K562 (cell line): ENCODE data around the gene CYB561A3. TPM values are rescaled to one million over a fixed set of nuclear protein-coding genes. Genes with fewer than 3 reads are reported as not detected.

Source experiments
- ATAC-seq: fragments of 200-7000 bp; cut with Tn5 transposase; 3 replicates; pipeline ENCODE4 v1.9.1; 2020; ENCODE audit warnings: moderate library complexity
- BruUV-seq: library from RNA; stranded (reverse); fragments of 400-500 nt; replicated peaks from 2 replicates; lab custom pipeline; 2021; lab: Mats Ljungman, UMichigan
- CTCF ChIA-PET: fragments of 300-600 bp; formaldehyde crosslinking; extraction: SDS; loops from one replicate; lab custom pipeline; 2021; ENCODE audit warnings: low intra/inter-chr PET ratio; lab: Yijun Ruan, JAX
- POLR2A ChIA-PET: fragments of 300-600, 350-650 bp; sonication (Branson Sonifier 250); formaldehyde crosslinking; extraction: SDS; loops from one replicate; lab custom pipeline; 2021; ENCODE audit warnings: antibody characterized with exemption, inconsistent platforms; lab: Yijun Ruan, JAX
- DNase-seq, 4 experiments: peaks; one replicate each; pipeline versions ENCODE4 v3.0.0 to v3.0.0-alpha.2; 2011 to 2018; ENCODE audit warnings: low spot score in 3 of 4, mixed read lengths in 3 of 4; ENCODE audit errors: extremely low read depth in 1 of 4
- FAIRE-seq: peaks from 2 replicates; lab custom pipeline; 2011; peaks lifted over from hg19 to GRCh38; lab: Jason Lieb, UNC
- H2AFZ ChIP-seq: 2 replicates; pipeline ENCODE4 v1.6.0; 2011; ENCODE audit warnings: low read depth, low read length, control low read depth, inconsistent platforms
- H3K27ac ChIP-seq: fragments of 200-600 bp; 3 replicates; pipeline ENCODE4 v1.8.0; 2011; ENCODE audit warnings: low read depth, mild to moderate bottlenecking, control low read depth, inconsistent platforms, low read length, moderate library complexity, mixed read lengths; ENCODE audit errors: extremely low read depth
- H3K27me3 ChIP-seq, 2 experiments: fragments of 300-600 bp in 1 of 2; 2 replicates in 1 of 2; 3 replicates in 1 of 2; pipeline versions ENCODE4 v1.6.0 to v1.8.0; 2011; ENCODE audit warnings: inconsistent platforms in 2 of 2, low read length in 2 of 2, mild to moderate bottlenecking in 1 of 2, mixed read lengths in 1 of 2, moderate library complexity in 1 of 2; ENCODE audit not compliant: control insufficient read depth in 2 of 2, insufficient read depth in 2 of 2
- H3K36me3 ChIP-seq: fragments of 300-600 bp; 3 replicates; pipeline ENCODE4 v1.8.0; 2011; ENCODE audit warnings: mild to moderate bottlenecking, low read length, inconsistent platforms; ENCODE audit not compliant: control insufficient read depth, insufficient read depth
- H3K4me1 ChIP-seq, 2 experiments: fragments of 200-600 bp in 1 of 2; replicated peaks in 1 of 2; 2 replicates in 1 of 2; 3 replicates in 1 of 2; pipeline versions ENCODE4 v1.5.1 to v1.8.0; 2011; ENCODE audit warnings: inconsistent platforms in 2 of 2, low read length in 2 of 2, mild to moderate bottlenecking in 1 of 2, mixed read lengths in 1 of 2, moderate library complexity in 1 of 2; ENCODE audit not compliant: control insufficient read depth in 2 of 2, insufficient read depth in 2 of 2
- H3K4me2 ChIP-seq: 2 replicates; pipeline ENCODE4 v1.6.1; 2011; ENCODE audit warnings: low read length, control low read depth, inconsistent platforms, mixed read lengths; ENCODE audit not compliant: insufficient read depth
- H3K4me3 ChIP-seq: fragments of 200-600 bp; sonication (generic), shearing (Covaris generic); 2 replicates; pipeline ENCODE4 v1.5.1; 2016; ENCODE audit warnings: control low read depth, inconsistent platforms
- H3K79me2 ChIP-seq: fragments of 200-600 bp; 3 replicates; pipeline ENCODE4 v1.8.0; 2011; ENCODE audit warnings: low read length, inconsistent platforms; ENCODE audit not compliant: control insufficient read depth, insufficient read depth
- H3K9ac ChIP-seq, 2 experiments: 2 replicates each; pipeline versions ENCODE4 v1.6.0 to v1.6.1; 2011; ENCODE audit warnings: low read depth in 2 of 2, low read length in 2 of 2, control low read depth in 1 of 2, inconsistent platforms in 1 of 2, mild to moderate bottlenecking in 1 of 2, mixed read lengths in 1 of 2; ENCODE audit not compliant: insufficient read depth in 1 of 2
- H3K9me1 ChIP-seq: one replicate; pipeline ENCODE4 v1.6.0; 2011; ENCODE audit warnings: inconsistent platforms, mild to moderate bottlenecking, low read length, moderate library complexity; ENCODE audit not compliant: control insufficient read depth, insufficient read depth
- H3K9me3 ChIP-seq: replicated peaks from 2 replicates; pipeline ENCODE4 v1.5.1; 2011; ENCODE audit warnings: low read depth, low read length, inconsistent platforms; ENCODE audit not compliant: control insufficient read depth, insufficient read depth
- H4K20me1 ChIP-seq: replicated peaks from 2 replicates; pipeline ENCODE4 v1.6.1; 2011; ENCODE audit warnings: low read length, inconsistent platforms, mixed read lengths; ENCODE audit not compliant: control insufficient read depth, insufficient read depth
- NFIX ChIP-seq: fragments of 250-450 bp; sonication (Bioruptor Pico); IDR thresholded peaks from 2 replicates; pipeline ENCODE4 v1.4.0; 2020; ENCODE audit warnings: low read depth, mild to moderate bottlenecking, moderate library complexity
- NRF1 ChIP-seq, 2 experiments: fragments of 450-650 bp; IDR thresholded peaks in 1 of 2; conservative IDR thresholded peaks in 1 of 2; 2 replicates each; pipeline ENCODE4 v1.6.1; 2014; ENCODE audit warnings: mild to moderate bottlenecking in 2 of 2
- PTBP1 ChIP-seq: fragments of 200-400 bp; formaldehyde crosslinking; IDR thresholded peaks from 2 replicates; pipeline ENCODE4 v1.6.1; 2017; ENCODE audit warnings: low read depth, low read length
- TCF3 ChIP-seq: sonication (generic); formaldehyde crosslinking; IDR thresholded peaks from 2 replicates; pipeline ENCODE4 v1.4.0; 2020; ENCODE audit warnings: mild to moderate bottlenecking, missing genetic modification reagents
- ZNF143 ChIP-seq: sonication (generic); formaldehyde crosslinking; IDR thresholded peaks from 2 replicates; pipeline ENCODE4 v1.9.0; 2022; ENCODE audit warnings: mild to moderate bottlenecking, missing genetic modification reagents
- ZNF766 ChIP-seq: fragments of 200-800 bp; sonication (Bioruptor generic); conservative IDR thresholded peaks from 2 replicates; pipeline ENCODE4 v1.6.1; 2016; ENCODE audit warnings: missing genetic modification characterization, missing compliant biosample characterization
- WGBS: fragments of 100-300 bp; shearing (Covaris generic); methylation state at CpG from one replicate; pipeline ENCODE4 v1.1.6; 2016; ENCODE audit warnings: low coverage, mixed read lengths; ENCODE audit not compliant: insufficient coverage; ENCODE audit errors: missing lambda C conversion rate; 5-methylcytosine and 5-hydroxymethylcytosine counted together
- in situ Hi-C: fragments of 300-500 bp; cut with MboI; formaldehyde crosslinking; loops from 4 replicates; pipeline ENCODE4 v1.15.0; 2018; ENCODE audit warnings: inconsistent platforms, mixed read lengths
- intact Hi-C: fragments of 100-400 bp; cut with micrococcal nuclease; formaldehyde crosslinking; loops from 2 replicates; pipeline ENCODE4 v1.14.2; 2022
- polyA plus RNA-seq, 8 experiments: library from polyadenylated mRNA; depleted of rRNA in 4 of 8; stranded (reverse) in 5 of 8; unstranded in 3 of 8; fragments of >200 nt; fragmentation: Nextera tagmentation in 2 of 8; fragmentation: Illumina TruSeq in 1 of 8; extraction: Ambion mirVana in 2 of 8; extraction: Trizol in 1 of 8; gene quantifications; 2 replicates each; pipeline versions ENCODE4 v1.2.1 to v1.2.3, GENCODE V29; 2011 to 2014; ENCODE audit warnings: inconsistent platforms in 1 of 8, missing spikeins in 1 of 8
- total RNA-seq, 7 experiments: library from RNA; depleted of rRNA in 6 of 7; stranded (reverse); fragments of >200 nt in 6 of 7; fragmentation: Illumina TruSeq in 2 of 7; extraction: Trizol in 2 of 7; gene quantifications; 2 replicates each; pipeline versions ENCODE4 v1.2.1 to v1.2.3, GENCODE V29; 2011 to 2021; ENCODE audit warnings: low replicate concordance in 1 of 7
- TF ChIP-seq, protein P1 (sequence below), 3 experiments: fragments of 200-800 bp in 1 of 3; sonication (Bioruptor generic) in 1 of 3; sonication (generic) in 1 of 3; formaldehyde crosslinking in 1 of 3; IDR thresholded peaks; 2 replicates each; pipeline versions ENCODE4 v1.6.1 to v1.8.0; 2016 to 2022; ENCODE audit warnings: mild to moderate bottlenecking in 2 of 3, missing compliant biosample characterization in 2 of 3, missing genetic modification characterization in 2 of 3, missing genetic modification reagents in 1 of 3
- TF ChIP-seq, protein P2 (sequence below): fragments of 250-450 bp; sonication (Bioruptor Pico); IDR thresholded peaks from 2 replicates; pipeline ENCODE4 v1.8.0; 2022; ENCODE audit warnings: inconsistent platforms, mild to moderate bottlenecking, moderate library complexity, borderline replicate concordance
- TF ChIP-seq, protein P3 (sequence below): fragments of 250-450 bp; sonication (Bioruptor Pico); IDR thresholded peaks from 2 replicates; pipeline ENCODE4 v1.5.0; 2020; ENCODE audit warnings: mild to moderate bottlenecking, borderline replicate concordance

Gene CYB561A3
- total and polyA plus RNA-seq, 9 of the 15 experiments (the other 6 are each of a cell fraction or from before 2014, with no cell fraction given) = 29.2 to 78.9 (median 37.9) TPM

DNA sequence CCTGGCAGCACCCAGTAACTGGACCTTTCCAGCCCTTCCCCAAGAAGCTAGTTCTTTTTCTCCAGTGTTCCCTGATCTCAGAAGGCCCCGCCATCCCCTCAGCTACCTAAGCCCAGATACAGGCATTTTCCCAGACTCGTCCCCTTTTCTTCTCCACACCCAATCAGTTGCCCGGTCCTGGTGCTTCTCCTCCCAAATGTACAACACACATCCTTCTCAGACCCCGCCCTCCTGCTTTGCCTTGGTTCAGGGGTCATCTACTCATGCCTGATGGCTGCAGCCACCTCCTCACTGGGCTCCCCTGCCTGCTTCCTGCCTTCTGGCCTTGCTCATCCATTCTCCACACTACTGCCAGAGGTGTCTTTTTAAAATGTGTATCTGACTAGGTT is 22.2 kb downstream of the CYB561A3 start:
- ChIA-PET POLR2A (interaction anchor here (1.1 to 1.5 kb wide), 3 partner anchors 10 to 46 kb away, joined by 3 to 6 read pairs (median 5); no protein-coding TSS in a partner anchor), CTCF (no interaction called here)
- 73% methylated on average over 4 of the region's 4 CpGs for WGBS
- Histone ChIP-seq H3K79me2 (peaks cover 3% of the 10 kb centered on the region; the same call in 2 of the 3 replicates), H3K27me3 (no peaks in the 10 kb centered on the region), H4K20me1 (no peaks in the 10 kb centered on the region), H3K4me2 (no peak overlapping the region), H3K4me3 (no peak overlapping the region), H3K9me1 (no peaks in the 10 kb centered on the region), H3K9ac (no peak overlapping the region), H2AFZ (no peak overlapping the region), H3K4me1 (peaks cover 56 to 74% of the 10 kb centered on the region in 2 experiments; a peak in 4 of 5 replicates), H3K27ac (no peak overlapping the region), H3K9me3 (no peaks in the 10 kb centered on the region), H3K36me3 (peaks cover 20% of the 10 kb centered on the region; the same call in 2 of the 3 replicates)
- TF ChIP-seq ZNF766 (CRISPR knock-in tag) (no peak), NRF1 (conservative IDR thresholded peaks at IDR 0.05 in 1 of 2, IDR thresholded peaks at IDR 0.05 in 1 of 2) (no peak), PTBP1 (no peak), ZNF143 (CRISPR knock-in tag) (no peak), TCF3 (CRISPR knock-in tag) (no peak), NFIX (CRISPR knock-in tag) (no peak)
- TF ChIP-seq, protein P1, sequence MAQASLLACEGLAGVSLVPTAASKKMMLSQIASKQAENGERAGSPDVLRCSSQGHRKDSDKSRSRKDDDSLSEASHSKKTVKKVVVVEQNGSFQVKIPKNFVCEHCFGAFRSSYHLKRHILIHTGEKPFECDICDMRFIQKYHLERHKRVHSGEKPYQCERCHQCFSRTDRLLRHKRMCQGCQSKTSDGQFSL (CRISPR knock-in tag; IDR thresholded peaks at IDR 0.05) = no peak
- TF ChIP-seq, protein P1 (tag; IDR thresholded peaks at IDR 0.05) = no peak
- TF ChIP-seq, protein P2, sequence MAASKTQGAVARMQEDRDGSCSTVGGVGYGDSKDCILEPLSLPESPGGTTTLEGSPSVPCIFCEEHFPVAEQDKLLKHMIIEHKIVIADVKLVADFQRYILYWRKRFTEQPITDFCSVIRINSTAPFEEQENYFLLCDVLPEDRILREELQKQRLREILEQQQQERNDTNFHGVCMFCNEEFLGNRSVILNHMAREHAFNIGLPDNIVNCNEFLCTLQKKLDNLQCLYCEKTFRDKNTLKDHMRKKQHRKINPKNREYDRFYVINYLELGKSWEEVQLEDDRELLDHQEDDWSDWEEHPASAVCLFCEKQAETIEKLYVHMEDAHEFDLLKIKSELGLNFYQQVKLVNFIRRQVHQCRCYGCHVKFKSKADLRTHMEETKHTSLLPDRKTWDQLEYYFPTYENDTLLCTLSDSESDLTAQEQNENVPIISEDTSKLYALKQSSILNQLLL (CRISPR knock-in tag) = no peak
- TF ChIP-seq, protein P3, sequence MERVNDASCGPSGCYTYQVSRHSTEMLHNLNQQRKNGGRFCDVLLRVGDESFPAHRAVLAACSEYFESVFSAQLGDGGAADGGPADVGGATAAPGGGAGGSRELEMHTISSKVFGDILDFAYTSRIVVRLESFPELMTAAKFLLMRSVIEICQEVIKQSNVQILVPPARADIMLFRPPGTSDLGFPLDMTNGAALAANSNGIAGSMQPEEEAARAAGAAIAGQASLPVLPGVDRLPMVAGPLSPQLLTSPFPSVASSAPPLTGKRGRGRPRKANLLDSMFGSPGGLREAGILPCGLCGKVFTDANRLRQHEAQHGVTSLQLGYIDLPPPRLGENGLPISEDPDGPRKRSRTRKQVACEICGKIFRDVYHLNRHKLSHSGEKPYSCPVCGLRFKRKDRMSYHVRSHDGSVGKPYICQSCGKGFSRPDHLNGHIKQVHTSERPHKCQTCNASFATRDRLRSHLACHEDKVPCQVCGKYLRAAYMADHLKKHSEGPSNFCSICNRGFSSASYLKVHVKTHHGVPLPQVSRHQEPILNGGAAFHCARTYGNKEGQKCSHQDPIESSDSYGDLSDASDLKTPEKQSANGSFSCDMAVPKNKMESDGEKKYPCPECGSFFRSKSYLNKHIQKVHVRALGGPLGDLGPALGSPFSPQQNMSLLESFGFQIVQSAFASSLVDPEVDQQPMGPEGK (CRISPR knock-in tag) = no peak
- no TSS peak for BruUV-seq
- DNase-seq (no peak), ATAC-seq (no peak), FAIRE-seq (no peak)
- in situ Hi-C loops (loop anchor here (5.0 kb wide), 1 partner anchor 48 kb away; no protein-coding TSS in a partner anchor), intact Hi-C loops (no loop called here)
